Stimulated activated CD8-positive, alpha-beta memory T cell treated with anti-CD3 and anti-CD28 coated beads, Interleukin-7, amount 100 ng/mL, for 4 hours (primary cell): ENCODE measurements around the gene RIT2.

Source experiments
- DNase-seq, 2 donors: peaks; one replicate each; pipeline ENCODE4 v3.0.0-alpha.2; 2020; ENCODE audit warnings: low read depth in 2 of 2

Gene RIT2

GRCh38 chr18:43081396-43081795 is 34.1 kb downstream of the RIT2 start:
- DNase-seq, result no peak

- no peak for DNase-seq
Measured at GRCh38 chr18:43080671-43081070, 34.8 kb downstream of the RIT2 start.

- no peak for DNase-seq
Measured at GRCh38 chr18:43079422-43079821, 36.1 kb downstream of the RIT2 start.

GRCh38 chr18:43078478-43079092 is 36.9 kb downstream of the RIT2 start:
- DNase-seq, result no peak

GRCh38 chr18:43077510-43078308 is 37.8 kb downstream of the RIT2 start:
- DNase-seq, result no peak

- DNase-seq, result no peak
Measured at GRCh38 chr18:43073771-43074170, 41.7 kb downstream of the RIT2 start.

GRCh38 chr18:43068781-43069180 is 46.7 kb downstream of the RIT2 start:
- DNase-seq, result no peak

- DNase-seq, result no peak
Measured at GRCh38 chr18:43067570-43067969, 47.9 kb downstream of the RIT2 start.

- no peak for DNase-seq
Measured at GRCh38 chr18:43061816-43062215, 53.7 kb downstream of the RIT2 start.

GRCh38 chr18:43061318-43061717 is 54.2 kb downstream of the RIT2 start:
- DNase-seq, result no peak

- no peak for DNase-seq
Measured at GRCh38 chr18:43060020-43060419, 55.5 kb downstream of the RIT2 start.

- no peak for DNase-seq
Measured at GRCh38 chr18:43054815-43055519, 60.5 kb downstream of the RIT2 start.

GRCh38 chr18:43049021-43049420 is 66.5 kb downstream of the RIT2 start:
- DNase-seq, result no peak

GRCh38 chr18:43046322-43046721 is 69.2 kb downstream of the RIT2 start:
- DNase-seq, result no peak

- no peak for DNase-seq
Measured at GRCh38 chr18:43043626-43044025, 71.9 kb downstream of the RIT2 start.

- DNase-seq, result no peak
Measured at GRCh38 chr18:43040281-43040680, 75.2 kb downstream of the RIT2 start.

- no peak for DNase-seq
Measured at GRCh38 chr18:43034683-43035500, 80.6 kb downstream of the RIT2 start.

- no peak for DNase-seq
Measured at GRCh38 chr18:43031169-43031568, 84.3 kb downstream of the RIT2 start.

- no peak for DNase-seq
Measured at GRCh38 chr18:43029414-43029813, 86.1 kb downstream of the RIT2 start.

- no peak for DNase-seq
Measured at GRCh38 chr18:43022874-43023273, 92.6 kb downstream of the RIT2 start.

GRCh38 chr18:43017622-43018021 is 97.9 kb downstream of the RIT2 start:
- DNase-seq, result no peak

GRCh38 chr18:43013486-43013885 is 102.0 kb downstream of the RIT2 start:
- DNase-seq, result no peak
